GM19467 (cell line): ENCODE results near the gene ADAMTS4.
A peak's percentile ranks its signal among the peaks of the same experiment; 100 is the strongest.

Experiments used
- ATAC-seq: cut with Tn5 transposase; IDR thresholded peaks from one replicate; pipeline ENCODE4 v1.9.1; 2021; ENCODE audit warnings: mild to moderate bottlenecking, moderate library complexity; ENCODE audit not compliant: unreplicated experiment

The ADAMTS4 gene

DNA sequence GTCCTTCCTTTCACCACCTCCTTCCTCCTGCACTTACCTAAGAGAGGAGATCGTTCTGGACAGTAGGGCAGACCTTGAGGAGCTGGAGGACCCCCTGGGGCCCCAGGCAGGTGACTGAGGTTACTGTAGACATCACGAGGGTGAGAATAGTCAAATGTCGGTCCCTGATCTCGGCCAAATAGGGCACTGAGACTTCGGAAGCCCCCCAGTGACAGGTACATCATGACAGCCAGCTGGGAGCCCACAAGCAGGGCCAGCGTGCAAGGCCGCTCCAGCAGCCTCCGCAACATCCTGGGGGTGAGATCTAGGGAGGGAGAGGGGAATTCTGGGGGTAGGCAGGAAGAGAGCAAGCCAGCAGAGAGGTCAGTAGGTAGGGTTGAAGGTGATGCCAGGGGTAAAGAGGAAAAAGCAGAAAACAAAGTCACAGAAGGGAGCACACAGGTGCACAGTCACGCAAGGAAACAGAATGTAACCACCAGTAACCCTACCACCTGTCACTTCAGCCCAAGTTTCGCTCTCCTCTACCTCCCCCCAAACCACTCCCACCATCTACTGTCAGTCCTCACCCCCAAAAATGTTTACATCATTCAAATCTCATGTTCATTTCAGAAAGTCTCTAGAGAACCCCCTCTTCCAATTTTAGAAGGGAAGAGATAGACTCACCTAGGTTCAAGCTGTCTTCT lies 22.9 kb downstream of the ADAMTS4 start:
- ATAC-seq, result no peak

DNA sequence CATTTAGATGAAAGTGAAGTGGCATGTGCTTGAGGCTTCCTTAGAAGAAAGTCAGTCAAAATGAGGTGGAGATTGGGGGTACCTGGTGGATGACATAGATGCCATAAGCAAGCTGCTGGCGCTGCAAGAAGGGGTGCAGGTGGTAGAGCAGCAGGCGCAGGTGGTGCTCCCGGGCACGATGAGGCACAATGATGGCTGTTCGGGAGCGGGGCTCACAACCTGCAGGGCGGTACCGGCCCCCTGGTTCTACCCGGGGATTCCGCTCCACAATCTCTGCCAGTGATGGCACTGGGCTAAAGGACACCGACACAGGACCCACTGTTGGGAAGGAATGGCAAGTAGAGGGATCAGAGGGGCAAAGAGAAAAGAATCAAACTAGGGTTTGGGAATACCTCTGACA lies 23.9 kb downstream of the ADAMTS4 start:
- no peak for ATAC-seq

DNA sequence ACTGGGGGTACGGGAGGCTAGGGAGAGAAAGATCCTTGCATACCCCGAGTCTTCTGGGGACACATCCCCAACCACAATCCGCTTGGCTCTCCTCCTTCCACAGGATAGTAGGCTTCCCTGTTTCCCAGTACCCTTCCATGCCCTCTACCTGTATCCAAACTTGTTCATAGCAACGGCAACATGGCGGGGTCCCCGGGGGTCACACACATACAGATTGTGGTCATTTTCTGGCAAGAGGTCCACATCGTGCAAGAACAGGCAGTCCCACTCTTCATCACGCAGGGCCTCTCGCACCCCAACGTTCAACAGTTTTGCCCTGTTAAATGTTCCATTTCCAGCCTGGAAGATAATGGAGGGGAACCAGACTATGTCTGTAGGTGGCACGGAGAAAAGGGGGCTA lies 25.1 kb downstream of the ADAMTS4 start:
- no peak for ATAC-seq

DNA sequence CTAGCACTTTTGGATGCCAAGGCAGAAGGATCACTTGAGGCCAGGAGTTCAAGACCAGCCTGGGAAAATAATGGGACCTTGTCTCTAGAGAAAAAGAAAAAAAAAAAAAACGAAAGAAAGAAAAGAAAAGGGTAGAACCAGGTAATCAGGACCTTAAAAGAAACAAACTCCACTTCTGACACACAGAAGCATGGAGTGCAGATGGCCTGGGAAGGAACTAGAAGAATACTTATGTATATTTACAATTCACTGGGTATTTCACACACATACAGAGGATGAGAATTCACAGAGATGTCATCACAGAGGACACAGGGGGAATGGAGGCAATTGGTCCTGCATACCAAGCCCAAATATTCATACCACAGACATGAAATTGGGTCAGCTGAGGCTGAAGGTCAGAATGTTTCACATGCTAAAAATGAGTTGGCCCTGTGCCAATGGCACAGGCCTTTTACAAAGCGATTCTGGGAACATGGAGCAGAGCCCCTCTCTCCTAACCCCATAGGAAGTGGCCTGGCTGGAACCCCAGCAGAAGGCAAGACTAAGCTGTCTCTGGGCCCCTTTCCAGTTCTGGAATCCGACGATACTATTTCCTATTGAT lies 26.0 kb downstream of the ADAMTS4 start:
- ATAC-seq, result no peak

DNA sequence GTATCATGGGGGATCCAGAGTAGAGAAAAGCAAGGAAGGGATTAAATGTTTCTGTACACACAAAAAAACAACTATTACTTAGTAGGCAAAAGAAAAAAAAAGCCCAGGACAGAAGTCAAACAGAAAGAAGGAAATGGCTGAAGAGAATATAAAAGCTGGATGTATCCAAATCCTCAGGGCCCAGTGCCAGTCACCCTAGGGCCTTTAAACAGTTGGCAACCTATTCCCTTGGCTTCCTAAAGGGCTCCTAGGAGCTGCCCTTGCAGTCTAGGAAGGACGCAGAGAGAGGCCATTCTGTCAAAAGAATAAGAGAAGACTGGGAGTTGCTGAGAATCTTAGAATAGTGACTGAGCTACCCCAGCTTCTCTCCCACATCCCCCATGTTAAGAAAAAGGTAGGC lies 26.5 kb downstream of the ADAMTS4 start:
- ATAC-seq, result no peak

DNA sequence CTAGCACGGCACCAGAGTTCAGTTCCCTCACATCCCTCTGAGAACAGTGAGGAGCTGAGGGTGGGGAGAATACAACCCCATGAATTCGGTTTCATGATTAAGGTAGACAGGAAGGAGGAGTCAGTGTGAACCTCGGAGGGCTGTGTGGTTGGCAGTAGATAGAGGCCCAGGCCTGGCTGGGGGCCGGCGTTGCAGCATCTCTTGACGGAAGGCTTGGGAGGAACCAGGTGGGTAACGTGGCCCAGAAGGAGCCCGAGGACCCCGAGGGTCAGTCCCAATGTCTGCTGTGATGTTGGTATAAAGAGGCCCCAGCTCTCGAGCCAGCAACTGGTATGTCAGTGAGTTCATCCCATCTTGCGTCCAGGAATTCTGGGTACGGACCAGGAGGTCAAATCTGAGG lies 27.2 kb downstream of the ADAMTS4 start:
- no peak for ATAC-seq

DNA sequence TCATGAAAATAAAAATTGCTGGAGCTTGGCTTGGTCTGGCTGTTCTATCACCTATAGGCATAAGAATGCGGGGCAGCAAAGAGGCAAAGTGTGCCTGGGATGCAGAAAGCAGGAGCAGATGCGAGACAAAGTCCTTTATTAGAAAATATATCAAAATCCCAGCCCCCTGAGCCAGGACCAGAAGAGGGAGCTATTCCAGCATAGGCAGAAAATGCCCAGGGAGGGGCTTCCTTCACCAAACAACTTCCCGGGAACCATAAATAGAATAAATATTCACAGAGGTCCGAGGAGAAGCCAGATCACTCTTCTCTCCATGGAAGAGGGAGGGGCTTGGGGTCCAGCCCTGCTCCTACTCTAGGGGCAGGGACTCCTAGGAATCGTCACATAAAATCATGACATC lies 27.7 kb downstream of the ADAMTS4 start:
- no peak for ATAC-seq

DNA sequence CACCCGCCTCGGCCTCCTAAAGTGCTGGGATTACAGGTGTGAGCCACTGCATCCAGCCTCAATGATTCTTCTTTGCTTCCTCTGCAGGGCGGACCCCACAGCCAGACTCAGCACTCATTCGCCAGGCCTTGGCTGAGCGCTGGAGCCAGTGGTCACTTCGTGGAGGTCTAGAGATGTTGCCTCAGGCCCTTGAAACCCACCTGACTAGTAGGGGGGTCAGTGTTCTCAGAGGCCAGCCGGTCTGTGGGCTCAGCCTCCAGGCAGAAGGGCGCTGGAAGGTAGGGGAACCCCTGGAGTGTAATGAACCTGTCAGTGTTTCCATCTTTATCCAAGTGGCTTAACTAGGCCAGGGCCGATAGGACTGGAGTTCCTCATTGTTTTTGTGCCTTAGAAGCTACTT lies 29.9 kb downstream of the ADAMTS4 start:
- no peak for ATAC-seq

DNA sequence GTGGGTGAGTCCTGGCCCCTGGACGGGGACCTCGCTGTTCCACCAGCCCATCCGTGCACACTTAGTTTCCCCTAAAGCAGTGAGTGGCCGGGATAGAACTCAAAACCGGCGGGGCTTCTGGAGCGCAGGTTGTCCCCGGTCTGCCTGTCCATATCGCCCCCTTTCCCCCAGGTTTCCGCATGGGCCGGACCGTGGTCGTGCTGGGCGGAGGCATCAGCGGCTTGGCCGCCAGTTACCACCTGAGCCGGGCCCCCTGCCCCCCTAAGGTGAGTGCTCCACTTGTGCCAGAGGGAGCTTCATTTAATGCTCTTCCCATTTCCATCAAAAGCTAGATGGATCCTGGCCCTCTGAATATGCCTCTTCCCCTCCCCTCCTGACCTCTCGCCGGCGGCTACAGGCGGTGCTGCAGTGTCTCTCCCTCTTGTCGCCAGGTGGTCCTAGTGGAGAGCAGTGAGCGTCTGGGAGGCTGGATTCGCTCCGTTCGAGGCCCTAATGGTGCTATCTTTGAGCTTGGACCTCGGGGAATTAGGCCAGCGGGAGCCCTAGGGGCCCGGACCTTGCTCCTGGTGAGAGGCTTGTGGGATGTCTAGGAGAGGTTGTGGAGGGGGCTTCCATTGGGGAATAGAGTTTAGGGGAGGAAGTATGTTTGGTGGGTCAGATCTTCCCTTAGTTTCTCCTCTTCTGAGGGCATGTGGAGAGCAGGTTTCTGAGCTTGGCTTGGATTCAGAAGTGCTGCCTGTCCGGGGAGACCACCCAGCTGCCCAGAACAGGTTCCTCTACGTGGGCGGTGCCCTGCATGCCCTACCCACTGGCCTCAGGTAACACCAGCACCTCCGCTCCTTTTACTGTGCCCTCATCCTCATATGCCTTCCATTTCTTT lies 31.9 kb downstream of the ADAMTS4 start:
- ATAC-seq, result no peak

DNA sequence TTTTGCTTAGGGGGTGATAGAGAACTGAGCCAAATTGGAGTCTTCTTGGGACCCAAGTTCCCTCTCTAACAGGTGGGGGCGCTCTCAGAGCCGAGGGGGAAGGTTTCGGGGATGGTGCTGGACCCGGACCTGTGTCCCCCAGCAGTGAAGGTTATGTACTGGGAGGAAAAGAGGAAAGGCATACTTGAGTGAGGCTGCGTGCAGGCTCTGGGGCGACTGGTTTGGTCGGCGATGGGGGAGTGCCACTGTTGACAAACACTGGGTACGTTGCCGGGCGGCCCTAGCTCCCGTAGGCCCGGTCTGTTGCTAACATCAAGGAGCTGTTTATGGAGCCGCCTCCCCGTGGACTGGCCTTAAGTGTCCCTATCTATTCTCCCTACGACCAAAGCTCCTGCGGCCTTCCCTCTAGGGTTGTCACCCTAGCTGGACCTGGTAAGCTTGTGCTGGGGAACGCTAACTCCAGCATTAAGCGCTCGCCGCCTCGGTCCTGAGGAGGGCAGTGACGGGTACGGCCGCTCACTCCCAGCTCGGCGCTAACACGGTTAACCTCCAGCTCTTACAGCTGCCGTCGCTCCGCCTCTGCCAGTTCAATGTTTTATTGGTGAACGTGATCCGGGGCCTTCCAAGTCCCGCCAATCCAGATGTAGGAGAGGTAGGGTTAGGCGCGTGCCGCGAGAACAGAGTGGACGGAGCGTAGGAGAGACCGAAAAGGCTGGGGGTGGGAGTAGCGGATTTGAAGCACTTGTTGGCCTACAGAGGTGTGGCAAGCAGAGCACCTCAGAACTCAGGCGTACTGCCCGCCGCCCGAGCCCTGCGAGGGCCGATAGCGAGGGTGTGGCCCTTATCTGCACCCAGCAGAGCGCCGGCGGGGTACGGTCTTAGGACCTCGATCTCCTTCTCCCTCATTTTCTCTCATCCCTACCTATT lies 32.8 kb downstream of the ADAMTS4 start, which contains the start of gene PPOX:
Gene PPOX (plus strand): TSS at position 685 of the 927 bp plus-strand sequence. CDS start 422 bp downstream, outside the sequence.
- ATAC-seq, result peak; percentile 92

DNA sequence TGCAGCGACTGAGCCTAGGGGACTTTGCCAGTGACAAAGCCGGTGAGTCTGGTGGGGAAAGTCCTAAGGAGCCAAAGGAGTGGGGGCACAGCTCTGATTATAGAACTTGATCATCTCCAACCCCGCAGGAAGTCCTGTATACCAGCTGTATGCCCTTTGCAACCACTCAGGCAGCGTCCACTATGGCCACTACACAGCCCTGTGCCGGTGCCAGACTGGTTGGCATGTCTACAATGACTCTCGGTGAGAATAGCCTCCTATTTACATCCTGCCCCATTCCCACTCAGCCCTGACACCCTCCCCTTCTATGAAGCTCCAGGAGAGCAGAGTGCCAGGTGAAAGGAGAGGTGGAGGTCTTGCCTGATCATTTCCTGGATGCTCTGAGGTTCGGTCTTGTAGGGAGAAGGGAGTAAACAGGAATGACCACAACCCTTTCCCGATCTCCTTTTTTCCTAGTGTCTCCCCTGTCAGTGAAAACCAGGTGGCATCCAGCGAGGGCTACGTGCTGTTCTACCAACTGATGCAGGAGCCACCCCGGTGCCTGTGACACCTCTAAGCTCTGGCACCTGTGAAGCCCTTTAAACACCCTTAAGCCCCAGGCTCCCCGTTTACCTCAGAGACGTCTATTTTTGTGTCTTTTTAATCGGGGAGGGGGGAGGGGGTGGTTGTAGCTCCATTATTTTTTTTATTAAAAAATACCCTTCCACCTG lies 33.8 kb downstream of the ADAMTS4 start:
- ATAC-seq, result no peak

DNA sequence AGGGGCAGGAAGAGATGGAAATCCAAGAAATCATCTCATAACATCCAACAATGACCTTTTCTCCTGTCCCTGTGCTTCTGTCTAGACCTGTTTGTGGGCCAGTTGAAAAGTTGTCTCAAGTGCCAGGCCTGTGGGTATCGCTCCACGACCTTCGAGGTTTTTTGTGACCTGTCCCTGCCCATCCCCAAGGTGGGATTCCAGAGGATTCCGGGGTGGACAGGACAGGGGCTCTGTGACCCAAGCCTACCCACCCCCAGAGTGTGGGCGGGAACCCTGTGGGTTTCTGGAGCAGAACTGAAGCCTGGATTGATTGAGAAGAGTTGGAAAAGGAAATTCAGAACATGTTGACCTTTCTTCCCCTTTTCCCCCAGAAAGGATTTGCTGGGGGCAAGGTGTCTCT lies 35.1 kb downstream of the ADAMTS4 start:
- no peak for ATAC-seq

DNA sequence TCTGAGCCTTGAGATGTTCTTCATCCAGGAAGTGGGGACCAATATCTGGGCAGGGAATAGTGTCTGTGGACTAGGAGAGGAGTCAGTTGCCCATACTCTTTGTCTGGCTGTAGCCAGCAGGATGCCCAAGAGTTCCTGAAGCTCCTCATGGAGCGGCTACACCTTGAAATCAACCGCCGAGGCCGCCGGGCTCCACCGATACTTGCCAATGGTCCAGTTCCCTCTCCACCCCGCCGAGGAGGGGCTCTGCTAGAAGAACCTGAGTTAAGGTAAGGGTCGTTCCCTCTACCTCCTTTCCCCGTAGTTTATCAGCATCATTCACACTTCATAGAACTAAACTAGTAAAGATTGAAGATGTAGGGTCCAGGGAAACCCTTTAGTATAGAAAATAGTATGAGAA lies 36.0 kb downstream of the ADAMTS4 start:
- ATAC-seq, result no peak

DNA sequence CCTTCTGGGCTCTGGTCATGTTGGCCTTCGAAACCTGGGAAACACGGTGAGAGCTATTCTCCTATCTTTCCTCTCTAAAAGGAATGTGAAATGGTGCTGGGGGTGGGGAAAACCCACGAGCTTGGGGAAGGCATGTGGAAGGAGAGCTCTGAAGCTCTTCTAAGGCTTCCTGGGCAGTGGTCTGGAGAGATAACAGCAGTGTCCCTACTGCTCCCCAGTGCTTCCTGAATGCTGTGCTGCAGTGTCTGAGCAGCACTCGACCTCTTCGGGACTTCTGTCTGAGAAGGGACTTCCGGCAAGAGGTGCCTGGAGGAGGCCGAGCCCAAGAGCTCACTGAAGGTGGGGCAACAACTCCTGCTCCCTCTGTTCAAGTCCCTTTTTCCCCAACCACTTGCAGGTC lies 36.8 kb downstream of the ADAMTS4 start:
- ATAC-seq, result no peak

DNA sequence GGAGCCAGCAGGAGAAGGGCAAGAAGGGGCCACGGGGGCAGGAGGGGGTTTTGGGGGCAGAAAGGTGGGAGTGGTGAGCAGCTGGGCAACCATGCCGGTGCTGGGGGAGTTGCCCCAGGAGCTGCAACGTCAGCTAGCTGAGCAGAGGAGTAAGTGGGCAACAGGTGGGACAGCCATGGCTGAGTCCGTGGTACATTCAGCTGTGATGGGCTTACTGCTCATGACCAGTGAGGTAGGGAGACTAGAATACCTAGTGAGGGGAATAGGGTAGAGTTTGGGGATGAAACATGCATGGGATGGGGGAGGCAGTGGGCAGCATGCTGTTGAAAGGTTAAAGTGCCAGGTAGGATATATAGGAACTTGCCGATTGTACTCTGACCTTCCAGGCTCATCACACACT lies 37.2 kb downstream of the ADAMTS4 start:
- ATAC-seq, result no peak

DNA sequence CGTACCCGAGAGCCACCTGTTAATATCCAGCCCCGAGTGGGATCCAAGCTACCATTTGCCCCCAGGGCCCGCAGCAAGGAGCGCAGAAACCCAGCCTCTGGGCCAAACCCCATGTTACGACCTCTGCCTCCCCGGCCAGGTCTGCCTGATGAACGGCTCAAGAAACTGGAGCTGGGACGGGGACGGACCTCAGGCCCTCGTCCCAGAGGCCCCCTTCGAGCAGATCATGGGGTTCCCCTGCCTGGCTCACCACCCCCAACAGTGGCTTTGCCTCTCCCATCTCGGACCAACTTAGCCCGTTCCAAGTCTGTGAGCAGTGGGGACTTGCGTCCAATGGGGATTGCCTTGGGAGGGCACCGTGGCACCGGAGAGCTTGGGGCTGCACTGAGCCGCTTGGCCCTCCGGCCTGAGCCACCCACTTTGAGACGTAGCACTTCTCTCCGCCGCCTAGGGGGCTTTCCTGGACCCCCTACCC lies 38.1 kb downstream of the ADAMTS4 start:
- ATAC-seq, result no peak

DNA sequence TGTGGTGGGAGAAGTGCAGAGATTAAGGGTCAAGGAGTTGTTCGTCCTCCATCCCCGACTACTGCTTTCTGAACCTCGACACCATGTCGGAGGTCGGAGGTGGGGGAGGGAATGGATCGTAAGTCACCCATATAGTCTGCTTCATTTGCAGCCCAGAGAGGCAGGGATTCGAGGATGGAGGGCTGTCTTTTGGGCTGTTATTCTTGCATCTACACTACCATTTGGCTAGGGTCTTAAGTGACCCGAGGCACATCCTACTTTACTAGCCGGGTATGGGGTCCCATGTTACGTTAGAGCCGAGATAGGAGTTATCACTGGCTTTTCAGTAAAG lies 39.0 kb downstream of the ADAMTS4 start:
- no peak for ATAC-seq

DNA sequence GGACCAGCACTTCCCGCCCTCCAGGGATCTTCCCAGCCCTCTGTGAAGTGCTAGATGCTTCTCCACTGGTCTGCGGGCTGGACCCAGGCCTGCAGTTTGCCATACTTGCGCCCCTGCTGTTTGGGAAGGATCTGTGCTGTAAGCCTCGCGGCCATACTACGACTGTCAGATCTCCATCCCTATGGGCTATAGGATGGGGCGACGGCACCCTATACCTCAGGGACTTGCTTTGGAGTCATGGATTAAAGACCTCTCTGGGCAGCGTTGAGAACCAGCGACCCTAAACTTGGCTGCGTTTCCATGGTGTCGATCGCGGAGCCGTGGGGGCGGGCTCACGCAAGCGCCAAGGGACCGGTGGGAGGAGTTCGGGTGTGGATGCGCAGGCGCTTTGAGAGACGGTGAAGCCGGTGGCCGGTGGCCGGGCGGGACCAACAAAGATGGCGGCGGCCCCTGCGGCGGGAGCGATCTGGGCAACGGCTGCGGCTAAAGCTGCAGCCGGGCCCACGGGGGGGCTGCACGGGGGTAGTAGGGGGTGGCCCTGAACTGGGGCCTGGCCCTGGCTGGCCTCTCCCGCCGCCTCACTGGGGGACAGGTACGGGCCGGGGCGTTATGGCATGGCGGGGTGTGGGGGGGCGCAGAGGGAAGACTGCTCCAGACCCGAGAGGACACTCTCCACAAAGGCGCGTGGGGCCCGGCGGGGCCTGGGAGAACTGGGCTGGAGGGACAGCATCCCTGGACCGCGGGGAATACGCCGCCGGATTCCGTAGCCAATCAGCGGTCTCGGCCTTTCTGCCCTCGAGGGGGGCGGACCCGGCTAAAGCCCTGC lies 39.6 kb downstream of the ADAMTS4 start, which contains the start of gene USP21:
Gene USP21 (plus strand): TSS at position 414 of the 826 bp plus-strand sequence. CDS start 1,141 bp downstream, outside the sequence.
- ATAC-seq, result peak; percentile 70
